GM18498 (cell line): ENCODE measurements around the gene RPS6KB2.
"Not testable (repeated sequence)": the region's sequence is repeated elsewhere in the genome, so short reads cannot be mapped to it uniquely, and the experiment has no call there.

Source experiments
- ATAC-seq: cut with Tn5 transposase; IDR thresholded peaks from one replicate; pipeline ENCODE4 v1.9.1; 2021; ENCODE audit warnings: mild to moderate bottlenecking, moderate library complexity; ENCODE audit not compliant: unreplicated experiment

RPS6KB2 gene

DNA sequence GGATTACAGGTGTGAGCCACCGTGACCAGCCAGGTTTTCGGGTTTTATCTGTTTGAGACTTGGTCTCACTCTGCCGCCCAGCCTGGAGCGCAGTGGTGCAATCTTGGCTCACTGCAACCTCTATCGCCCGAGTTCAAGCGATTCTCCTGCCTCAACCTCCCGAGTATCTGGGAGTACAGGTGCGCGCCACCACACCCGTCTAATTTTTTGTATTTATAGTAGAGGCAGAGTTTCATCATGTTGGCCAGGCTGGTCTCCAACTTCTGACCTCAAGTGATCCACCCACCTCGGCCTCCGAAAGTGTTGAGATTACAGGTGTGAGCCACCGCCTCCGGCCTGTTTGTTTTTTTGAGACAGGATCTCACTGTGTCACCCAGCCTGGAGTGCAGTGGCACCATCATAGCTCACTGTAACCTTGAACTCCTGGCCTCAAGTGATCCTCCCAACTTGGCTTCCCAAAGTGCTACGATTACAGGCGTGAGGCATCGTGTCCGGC, 882 bp upstream of the RPS6KB2 start:
- ATAC-seq: not testable (repeated sequence)

DNA sequence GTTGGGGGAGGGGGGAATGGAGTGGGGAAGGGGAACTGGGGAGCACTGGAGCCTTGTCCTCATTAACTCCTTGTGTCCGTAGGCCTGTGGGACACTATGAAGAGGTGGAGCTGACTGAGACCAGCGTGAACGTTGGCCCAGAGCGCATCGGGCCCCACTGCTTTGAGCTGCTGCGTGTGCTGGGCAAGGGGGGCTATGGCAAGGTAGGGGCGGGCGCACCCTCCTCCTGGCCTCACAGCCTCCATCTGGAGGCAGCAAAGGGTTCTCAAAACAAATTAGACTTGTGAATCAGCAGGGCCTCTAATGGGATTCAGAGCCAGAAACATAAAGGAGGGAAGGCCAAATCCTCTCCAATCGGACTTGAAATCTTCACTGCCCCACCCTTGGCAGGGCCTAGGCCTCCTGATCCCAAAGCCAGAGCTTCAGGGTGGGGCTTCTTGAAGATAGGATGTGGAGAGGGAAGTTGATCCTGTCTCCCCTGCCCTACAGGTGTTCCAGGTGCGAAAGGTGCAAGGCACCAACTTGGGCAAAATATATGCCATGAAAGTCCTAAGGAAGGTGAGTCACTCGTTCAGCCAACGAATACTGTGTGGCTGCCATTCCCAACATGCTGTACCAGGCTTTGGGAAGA, 859 bp downstream of the RPS6KB2 start:
- no peak for ATAC-seq

DNA sequence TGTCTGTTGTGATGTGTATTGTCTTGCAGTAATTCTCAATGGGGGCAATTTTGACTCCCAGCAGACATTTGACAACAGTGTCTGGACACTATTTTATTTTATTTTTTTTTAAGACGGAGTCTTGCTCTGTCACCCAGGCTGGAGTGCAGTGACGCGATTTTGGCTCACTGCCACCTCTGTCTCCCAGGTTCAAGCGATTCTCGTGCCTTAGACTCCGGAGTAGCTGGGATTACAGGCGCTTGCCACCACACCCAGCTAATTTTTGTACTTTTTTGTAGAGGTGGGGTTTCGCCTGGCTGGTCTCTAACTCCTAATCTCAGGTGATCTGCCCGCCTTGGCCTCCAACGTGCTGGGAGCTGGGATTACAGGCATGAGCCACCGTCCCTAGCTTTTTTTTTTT, 1.4 kb downstream of the RPS6KB2 start:
- ATAC-seq: no peak

DNA sequence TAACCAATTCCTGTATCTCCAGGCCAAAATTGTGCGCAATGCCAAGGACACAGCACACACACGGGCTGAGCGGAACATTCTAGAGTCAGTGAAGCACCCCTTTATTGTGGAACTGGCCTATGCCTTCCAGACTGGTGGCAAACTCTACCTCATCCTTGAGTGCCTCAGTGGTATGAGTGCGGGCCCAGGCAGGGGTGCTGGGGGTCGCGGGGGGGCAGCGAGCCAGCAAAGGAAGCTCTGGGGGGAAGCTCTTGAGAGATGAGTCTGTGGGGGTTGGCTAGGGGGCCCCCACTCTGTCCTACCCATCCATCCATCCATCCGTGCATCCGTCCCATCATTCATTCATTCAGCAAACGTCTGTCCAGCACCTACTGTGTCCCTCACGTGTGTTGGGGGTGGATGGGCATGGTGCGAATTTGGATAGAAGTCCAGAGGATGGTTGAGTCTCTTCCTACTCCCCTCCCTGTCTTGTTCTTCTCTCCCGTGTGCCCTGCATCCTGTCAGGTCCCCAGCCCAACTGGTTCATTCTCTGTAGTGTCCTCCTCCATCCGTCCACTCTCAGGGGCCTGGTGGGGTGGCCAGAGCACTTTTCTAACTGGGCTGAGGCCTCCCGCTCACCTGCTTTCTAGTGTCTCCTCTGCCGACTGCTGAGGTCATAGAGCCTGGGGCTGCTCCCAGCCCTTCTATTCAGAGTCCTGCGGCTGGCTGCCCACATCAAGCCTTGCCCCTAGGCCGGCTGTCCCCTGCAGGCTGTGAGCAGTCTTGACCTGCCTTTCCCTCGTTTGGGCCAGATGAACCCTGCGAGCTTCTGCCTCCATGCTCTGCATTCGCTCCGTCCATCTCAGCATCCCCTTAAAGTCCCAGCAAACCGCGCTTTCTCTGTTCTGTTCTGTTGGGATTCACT, 3.3 kb downstream of the RPS6KB2 start:
- ATAC-seq: no peak

DNA sequence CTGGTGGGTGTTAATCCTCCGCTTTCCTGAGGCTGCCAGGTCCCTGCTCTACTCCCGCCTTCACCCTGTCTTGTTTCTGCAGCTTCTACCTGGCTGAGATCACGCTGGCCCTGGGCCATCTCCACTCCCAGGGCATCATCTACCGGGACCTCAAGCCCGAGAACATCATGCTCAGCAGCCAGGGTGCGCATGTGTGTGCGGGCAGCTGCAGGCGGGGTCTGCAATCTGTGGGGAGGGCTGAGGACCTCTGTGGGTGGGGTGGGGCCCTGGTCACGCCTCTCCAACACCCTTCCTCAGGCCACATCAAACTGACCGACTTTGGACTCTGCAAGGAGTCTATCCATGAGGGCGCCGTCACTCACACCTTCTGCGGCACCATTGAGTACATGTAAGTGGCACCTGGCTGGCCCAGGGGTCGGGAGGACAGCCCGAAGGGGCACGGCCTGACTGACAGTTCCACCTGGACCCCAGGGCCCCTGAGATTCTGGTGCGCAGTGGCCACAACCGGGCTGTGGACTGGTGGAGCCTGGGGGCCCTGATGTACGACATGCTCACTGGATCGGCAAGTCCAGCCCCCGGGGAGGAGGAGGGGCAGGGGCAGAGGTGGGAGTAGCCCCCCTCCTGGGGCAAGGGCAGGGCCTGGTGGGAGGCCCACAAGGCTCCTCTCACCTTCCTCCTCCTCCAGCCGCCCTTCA, 4.5 kb downstream of the RPS6KB2 start:
- ATAC-seq: no peak

DNA sequence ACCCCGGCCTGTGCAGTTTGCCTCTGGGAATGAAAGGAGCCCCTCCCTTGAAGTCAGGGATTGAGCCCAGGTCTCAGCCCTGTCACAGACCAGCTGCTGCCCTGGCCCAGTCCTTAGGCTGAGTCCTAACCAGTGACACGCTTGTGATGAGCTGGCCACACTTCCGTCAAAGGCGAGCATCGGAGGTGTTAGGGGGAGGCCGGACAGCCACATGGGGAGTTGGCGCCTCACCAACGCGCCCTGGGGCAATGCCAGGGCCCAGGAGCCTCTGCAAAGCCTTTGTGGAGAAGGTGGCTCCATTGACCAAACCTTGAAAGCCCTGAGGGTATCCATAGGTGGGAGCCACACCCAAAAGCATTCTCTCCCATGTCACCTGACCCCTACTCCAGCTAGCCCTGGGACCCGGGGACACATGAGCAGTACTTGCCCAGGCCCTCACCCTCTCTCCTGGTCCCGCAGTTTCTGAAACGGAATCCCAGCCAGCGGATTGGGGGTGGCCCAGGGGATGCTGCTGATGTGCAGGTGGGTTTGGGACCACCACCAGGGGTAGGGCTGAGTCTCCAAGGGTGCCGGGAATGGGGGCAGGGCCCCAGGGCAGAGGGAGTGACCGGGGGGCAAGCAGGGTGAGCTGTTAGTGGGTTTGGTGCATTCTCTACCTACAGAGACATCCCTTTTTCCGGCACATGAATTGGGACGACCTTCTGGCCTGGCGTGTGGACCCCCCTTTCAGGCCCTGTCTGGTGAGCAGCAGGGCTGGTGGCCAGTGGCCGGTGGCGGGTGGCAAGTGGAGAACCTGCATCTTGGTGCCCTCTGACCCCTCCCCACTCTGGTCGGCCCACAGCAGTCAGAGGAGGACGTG, 5.5 kb downstream of the RPS6KB2 start:
- ATAC-seq: no peak

DNA sequence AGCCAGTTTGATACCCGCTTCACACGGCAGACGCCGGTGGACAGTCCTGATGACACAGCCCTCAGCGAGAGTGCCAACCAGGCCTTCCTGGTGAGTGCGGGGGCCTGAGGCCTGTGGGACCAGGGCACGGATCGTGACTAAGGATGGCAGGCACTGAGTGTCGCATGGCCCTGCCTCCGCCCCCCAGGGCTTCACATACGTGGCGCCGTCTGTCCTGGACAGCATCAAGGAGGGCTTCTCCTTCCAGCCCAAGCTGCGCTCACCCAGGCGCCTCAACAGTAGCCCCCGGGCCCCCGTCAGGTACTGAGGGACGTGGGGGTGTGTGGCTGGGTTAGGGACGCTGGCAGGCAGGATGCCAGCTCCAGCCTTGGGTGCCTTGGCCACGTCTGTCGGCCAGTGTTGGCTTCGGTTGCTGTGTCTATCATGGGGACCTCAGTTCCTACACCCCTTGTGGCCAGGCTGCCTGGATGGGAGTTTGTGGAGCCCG, 6.1 kb downstream of the RPS6KB2 start:
- no peak for ATAC-seq

DNA sequence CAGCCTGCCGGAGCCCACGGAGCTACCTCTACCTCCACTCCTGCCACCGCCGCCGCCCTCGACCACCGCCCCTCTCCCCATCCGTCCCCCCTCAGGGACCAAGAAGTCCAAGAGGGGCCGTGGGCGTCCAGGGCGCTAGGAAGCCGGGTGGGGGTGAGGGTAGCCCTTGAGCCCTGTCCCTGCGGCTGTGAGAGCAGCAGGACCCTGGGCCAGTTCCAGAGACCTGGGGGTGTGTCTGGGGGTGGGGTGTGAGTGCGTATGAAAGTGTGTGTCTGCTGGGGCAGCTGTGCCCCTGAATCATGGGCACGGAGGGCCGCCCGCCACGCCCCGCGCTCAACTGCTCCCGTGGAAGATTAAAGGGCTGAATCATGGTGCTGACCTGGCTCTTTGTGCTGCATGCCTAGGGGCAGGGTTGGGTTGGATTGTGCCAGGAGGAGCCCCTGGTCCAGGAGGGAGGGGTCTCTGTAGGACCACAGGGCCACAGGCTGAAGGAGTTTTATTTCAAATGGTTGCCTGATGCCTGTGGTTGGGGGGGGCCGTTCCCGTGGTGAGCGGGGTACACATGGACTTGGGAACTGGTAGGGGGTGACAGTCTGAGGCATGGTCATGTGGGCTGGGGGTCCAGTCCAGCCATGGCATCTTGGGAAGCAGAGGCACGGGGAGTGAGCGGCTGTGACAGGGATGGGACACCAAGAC, 6.9 kb downstream of the RPS6KB2 start:
- no peak for ATAC-seq

DNA sequence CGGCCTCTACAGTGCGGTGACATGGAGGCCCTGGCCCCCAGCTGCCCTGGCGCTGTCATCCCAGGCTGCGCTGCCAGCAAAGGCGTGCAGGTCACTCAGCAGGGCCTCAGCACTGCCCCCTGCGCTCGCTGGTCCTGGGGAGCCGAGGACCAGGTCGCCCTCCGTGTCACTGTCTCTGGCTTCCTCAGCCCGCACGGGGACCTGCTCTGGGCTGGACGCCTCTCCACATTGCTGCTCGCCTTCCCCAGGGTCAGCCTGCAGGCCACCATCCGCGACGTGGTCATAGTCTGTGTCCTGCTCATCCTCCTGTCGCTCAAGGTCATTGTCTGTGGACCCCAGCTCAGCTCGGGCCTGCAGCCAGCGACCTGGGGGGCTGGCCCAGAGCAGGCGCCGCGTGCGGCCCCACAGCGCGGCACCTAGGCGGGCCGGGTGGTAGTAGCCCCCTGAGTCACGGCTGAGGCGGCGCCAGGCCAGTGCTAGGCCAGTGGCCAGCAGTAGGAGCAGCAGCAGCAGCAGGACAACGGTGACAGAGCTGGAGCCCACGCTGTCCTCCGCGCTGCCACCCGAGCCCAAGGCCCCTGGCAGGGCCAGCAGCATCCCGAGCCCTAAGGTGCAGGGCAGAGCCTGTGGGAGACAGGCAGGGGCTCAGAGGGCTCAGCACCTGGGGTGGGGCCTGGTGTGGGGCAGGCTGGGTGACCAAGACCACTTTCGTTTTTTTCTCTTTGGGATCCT, 7.6 kb downstream of the RPS6KB2 start:
- peak; percentile 15 for ATAC-seq

DNA sequence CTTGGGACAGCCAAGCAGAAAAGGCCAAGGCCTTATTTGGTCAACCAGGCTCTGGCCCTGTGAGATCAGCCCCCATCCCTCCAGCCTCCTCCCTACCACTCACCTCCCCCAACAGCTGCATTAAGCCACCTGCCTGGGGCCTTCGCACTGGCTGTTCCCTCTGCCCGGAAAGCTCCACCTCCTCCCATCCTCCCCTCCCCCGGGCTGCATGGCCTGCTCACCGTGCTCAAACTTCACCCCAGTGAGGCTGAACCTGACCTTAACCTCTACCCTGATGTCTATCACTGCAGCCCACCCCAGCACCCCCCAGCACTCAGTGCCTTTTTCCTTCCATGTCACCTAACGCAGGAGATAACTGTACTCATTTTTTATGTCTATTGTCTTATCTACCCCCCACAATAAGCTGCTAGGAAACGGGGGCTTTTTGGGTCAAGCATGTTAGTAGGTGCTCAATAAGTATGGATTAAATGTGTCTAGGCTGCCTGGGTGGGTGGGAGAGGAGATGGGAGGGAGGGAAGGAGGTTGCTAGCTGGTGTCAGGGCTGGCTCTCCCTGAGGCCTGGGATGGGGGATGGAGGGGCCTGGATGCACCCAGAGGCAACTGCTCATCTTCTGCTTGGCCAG, 8.3 kb downstream of the RPS6KB2 start:
- ATAC-seq: peak; percentile 33

DNA sequence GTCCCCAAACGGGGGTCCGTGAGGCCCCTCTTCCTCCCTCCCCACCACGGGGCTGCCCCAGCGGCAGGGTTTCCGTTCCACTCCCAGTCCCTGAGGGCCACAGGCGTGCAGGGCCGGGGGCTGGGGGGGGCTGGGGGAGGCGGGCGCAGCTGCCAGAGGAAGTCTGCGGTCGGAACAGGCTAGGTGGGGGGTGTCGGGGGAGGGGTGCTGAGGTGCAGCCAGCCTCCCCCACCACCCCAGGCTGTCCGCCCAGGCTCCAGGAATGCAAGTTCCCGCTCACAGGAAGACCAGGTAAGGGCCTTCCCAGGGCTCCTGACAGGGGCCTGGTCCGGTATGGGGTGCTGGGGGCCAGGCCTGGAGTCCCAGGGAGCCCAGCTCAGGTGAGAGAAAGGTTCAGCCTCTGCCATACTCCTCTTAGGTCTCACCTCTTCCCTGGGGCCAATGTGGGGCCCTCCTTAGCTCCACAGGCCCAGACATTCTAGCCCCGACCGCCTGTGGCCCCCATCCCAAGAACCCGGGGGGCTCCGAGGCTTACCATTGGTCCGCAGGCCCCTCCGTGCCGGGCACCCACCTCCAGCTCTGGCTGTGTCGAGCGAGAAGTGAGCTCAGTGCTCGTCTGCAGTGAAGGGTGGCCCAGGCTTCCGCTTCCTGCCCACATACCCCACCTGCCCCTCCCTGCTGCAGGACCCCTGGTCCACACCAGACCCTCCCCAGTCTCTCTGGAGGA, 9.0 kb downstream of the RPS6KB2 start, which contains the start of gene PTPRCAP:
Gene PTPRCAP (minus strand): TSS at position 601 of the 727 bp plus-strand sequence. CDS start 63 bp downstream, at position 538.
- ATAC-seq: peak; percentile 33

DNA sequence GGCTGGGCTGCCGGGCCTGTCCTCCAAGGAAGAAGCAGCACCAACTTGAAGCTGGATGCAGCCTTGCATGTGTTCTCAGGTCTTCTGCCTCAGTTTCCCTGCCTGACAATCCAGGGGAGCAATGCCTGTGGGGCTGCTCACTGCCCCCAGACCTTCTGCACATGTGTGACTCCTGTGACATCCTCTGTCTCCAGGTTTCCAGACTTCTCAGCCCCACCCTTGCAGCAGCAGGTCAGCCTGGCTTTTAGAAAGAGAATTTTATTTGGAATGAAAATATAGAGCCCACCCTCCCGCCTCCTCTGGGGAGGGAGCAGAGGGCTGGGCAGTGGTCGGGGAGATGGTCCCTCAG, 9.5 kb downstream of the RPS6KB2 start:
- no peak for ATAC-seq

DNA sequence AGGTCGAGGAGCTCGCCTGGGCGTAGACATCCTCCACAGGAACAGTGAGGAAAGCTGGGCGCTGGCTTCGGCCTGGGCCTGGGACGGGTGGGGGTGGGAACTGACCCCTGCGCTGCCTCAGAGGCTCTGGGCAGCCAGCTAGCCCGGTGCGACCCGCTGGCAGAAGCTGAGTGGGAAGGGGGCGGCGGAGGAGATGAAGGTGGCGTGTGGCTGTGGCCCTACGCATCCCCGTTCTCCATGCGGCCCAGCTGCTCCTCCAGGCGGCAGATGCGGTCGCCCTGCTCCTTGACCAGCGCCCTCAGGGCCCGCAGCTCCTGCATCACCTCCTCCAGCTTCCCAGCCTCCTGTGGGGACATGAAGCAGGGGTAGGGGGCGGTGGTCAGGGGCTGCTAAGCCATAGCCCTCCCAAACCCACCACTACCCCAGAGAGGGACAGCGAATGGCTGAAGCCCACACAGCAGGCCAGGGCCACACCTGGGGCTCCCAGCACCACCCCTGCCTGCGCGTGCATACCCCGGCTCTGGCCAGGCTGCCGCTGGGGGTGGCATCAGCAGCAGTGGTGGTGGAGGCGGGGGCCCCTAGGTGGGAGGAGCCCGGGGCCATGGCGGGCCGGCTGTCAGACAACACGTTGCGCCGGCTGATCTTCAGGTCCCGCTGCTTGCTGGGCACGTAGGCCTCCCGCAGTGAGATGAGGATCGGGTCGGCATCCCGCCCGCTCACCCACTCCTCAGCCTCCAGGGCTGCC, 10.0 kb downstream of the RPS6KB2 start:
- no peak for ATAC-seq

DNA sequence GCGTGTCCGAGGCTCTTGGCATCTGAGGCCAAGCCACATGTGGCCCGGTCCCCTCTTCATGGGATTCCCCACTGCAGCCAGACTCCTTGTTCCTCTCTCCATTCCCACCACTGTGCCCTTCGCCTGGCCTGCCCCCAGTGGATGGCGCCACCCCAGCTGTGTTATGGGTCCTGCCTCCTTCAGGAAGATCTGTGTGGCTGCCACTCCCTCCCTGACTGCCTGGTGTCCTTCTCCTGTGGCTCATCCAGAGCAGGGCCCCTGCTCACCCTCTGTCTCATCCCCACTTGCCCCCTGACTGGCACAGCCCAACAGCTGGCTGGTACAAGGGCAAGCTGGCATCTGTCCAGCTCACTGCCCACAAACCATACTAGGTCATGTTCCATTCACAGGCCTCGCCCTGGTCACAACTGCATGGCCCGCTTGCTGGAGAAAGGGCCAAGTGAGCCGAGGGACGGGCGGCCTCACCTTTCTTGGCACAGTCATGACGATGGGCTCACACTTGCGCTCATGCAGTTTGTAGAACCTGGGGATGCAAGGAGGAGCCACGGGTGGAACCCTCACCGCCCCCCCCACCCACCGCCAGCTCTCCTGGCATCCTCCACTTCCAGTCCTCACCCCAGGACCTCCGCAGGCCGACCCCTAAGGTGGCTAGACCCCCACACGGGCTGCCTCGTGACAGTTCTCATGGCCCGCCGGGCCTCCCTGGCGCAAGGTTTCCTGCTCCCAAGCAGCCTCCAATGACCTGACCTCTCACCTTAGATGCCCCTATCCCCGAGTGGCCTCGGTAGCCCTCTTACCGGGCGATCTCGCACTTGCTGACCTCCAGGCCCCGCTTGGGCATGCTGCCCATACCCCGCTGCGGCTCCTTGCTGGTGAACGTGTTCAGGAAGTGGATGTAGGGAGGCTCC, 11.3 kb downstream of the RPS6KB2 start:
- ATAC-seq: no peak

DNA sequence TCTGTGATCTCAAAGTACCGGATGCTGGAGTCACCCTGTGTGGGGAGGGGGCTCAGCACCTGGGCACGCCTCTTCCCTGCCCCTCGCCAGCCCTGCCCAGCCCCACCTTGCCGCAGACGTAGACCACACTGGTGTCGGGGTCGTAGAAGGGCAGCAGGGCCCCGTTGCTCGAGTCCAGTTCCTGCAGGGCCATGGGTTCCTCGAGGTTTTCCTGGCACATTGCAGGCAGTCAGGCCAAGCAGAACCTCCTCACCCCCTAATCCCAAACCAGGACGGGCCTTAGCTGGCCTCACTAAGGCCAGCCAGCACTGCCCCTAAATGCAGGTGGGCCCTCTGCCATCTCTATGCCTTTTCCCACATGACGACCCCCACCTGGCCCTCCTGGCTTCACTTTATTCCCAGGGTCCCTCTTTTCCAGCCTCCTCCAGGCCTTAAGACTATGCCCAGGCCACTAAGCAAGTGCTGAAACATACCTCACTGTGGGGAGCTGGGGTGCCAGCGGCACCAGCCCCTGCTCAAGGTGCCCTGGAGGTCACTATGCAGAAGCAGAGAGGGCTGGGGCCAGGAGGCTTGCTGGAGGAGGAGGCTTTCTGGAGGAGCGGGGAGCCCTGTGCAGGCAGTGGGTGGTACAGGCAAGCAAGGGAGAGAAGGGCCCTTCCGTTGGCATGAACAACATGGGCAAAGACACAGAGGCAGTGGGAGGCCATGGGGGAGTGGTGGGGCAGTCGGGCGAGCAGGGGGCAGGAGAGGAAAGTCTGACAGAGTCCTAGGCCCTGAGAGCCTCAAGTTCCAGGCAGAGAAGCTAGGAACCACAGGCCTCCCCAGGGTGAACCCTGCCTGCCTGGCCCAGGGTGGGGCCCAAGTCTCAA, 12.2 kb downstream of the RPS6KB2 start:
- no peak for ATAC-seq
